Activated CD8-positive, alpha-beta memory T cell treated with anti-CD3 and anti-CD28 coated beads, Interleukin-2, amount 50 U/mL, for 1 hour (primary cell): ENCODE results near the gene CHRNA4.

Experiments
- DNase-seq: peaks from one replicate; pipeline ENCODE4 v3.0.0-alpha.2; 2020; ENCODE audit errors: extremely low read depth

Gene CHRNA4

DNA sequence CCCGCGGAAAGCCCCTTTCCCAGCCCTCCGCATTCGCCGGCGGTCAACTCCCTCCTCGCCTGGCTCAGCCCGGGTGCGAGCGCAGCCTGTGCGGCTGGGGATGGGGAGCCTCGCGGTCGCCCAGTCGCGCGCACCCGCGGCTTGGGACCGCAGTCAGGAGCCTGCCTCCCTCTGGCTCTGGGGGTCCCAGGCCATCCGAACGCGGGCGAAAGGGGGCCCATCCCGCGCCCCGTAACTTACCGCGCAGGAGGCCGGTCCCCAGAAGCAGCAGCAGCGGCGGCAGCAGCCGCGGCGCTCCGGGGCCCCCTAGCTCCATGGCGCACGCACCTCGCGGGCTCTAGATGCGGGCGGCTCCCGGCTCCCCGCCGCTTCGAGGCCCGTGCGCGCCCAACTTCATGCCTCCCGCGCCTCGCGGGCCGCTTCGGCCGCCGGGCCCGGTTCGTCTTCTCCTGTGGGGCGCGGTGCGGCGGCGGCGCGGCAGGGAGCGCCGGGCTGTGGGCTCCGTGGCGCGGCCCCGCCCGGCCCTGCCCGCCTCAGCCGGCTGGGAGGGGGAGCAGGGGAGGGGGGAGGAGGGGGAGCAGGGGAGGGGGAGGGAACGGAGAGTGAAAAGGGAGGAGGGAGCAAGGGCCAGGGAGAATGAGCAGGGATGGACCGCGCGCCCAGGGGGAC lies at the start of gene CHRNA4:
Gene CHRNA4, minus strand, starts transcription at position 500 of the 669 bp plus-strand sequence. Its CDS starts 184 bp downstream, at position 316.
- DNase-seq, result no peak

DNA sequence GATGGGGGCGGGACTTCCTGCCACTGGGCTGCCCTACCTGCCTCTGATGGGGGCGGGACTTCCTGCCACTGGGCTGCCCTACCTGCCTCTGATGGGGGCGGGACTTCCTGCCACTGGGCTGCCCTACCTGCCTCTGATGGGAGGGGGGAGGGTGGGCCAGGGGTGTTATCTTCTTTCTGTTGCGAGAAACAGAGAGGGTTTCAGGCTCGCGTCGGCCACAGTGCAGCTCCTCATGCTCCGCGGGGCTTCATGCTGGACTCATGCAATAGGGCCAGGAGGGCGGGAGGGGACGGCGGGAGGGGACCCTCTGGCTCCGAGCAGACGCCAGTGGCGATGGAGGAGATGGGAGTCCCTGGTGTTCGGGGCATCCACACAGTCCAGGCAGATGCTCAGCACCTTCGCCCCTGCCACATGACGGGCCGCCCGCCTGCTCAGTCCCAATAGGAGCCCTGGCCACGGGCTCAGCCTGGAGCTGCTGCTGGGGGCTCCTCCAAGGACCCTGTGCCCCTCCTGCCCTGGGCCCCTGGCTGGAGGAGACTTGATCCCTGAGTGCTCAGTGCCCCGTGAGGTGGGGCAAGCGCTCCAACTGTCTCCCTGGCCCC lies 48.8 kb upstream of the CHRNA4 start:
- DNase-seq, result no peak

DNA sequence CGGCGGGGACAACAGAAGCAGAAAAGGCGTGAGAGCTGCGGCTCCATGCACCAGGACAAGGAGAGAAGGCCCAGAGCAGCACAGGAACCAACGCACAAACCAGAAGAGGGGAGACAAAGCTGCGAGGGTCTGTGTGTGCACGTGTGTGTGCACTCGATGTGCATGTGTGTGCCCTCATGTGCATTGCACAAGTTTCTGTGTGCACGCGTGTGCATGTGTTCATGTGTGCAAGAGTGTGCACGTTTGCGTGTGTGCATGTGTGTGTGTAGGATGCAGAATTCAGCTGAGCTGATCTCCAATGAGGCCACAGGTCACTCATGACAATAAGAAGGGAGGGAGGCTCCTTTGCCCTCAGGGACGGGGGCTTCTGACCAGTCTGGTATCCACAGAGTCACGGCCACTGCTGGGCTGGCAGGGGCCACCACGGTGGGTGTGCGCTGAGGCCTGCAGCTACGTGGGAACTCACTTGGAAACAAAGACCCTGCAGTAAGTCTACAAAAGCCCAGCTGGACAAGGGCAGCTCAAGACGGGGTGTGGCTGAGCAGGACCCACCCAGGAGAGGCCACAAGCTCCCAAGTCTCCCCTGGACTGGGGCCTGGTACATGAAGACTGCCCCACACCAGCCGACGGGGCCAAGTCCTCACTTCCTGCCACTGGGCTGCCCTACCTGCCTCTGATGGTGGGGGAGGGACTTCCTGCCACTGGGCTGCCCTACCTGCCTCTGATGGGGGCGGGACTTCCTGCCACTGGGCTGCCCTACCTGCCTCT lies 48.1 kb upstream of the CHRNA4 start:
- DNase-seq, result no peak

DNA sequence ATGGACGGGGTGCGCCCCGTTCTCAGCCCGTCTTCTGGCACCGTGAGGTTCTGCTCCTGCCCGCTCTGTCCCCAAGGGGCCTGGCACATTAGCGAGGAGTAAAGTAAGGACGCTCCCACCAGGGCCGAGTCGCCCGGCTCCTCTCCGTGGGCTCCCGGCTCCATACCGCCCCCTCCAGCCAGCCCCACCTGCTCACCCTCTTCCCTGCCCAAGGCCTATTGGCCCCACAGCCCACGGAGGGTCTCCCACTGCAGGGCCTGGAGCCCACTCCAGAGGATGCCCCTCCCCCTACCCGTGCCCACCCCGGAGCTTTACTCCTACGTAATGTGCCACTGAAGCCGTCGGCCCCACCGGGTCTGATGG lies 47.5 kb upstream of the CHRNA4 start:
- DNase-seq, result no peak

DNA sequence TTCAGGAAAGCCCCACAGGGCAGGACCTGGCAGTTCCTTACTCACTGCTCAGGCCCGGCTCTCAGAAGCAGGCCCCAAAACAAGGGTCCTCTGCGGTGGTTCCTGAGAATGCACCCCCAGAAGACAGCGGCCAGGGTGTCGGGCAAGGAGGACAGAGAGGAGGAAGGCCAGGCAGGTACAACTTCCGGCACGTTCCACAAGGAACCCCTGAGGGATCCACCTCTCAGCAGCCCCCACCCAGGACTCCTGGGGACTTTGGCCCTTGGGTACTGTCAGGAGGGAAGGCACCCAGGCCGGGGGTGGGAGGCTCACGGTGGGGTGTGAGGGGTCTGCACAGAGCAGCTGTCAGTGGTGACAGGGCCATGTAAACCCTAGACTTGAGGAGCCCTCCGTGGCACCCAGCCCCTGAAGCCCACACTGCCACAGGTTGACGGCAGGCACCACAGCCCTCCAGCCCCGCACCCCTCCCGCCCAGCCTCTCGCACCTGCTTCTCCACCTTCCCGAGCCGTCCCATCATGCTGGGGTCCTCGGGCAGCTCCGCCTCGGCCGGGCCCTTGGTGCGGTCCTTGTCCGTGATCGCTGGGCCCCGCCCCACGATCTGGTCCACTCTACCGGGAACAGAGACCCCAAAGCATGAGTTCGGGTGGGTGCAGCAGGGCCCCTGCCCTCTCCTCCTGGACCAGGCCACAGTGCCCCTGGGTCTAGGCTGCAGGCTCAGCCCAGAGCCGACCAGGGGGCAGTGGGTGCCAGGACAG lies 47.0 kb upstream of the CHRNA4 start:
- no peak for DNase-seq

DNA sequence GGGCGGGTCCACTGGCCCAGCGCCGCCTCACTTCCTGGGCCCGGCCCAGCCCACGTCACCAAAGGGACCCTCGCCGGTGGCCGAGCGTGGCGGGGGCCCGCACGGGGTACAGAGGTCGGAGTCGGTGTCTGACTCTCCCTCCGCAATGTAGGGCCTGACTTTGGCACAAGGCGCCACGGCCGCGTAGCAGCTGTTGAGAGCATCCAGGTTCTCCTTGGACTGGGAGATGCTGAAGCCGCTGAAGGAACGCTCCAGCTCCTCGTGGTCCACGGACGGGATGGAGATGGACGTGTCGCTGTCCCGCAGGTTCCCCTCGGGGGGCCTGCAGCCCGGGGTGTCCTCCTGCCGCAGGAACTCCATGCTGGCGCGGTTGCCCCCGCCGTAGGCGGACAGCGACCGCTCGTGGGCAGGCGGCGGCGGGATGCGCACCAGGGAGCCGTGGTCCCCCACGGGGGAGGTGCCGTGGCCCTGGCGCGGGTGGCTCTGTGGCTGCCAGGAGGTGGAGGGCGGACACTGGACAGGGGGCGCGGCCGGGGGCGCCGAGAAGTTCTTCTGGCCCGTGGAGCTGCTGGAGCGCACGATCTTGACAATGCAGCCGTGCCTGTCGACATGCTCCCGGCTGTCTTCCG lies 45.6 kb upstream of the CHRNA4 start:
- DNase-seq, result no peak

DNA sequence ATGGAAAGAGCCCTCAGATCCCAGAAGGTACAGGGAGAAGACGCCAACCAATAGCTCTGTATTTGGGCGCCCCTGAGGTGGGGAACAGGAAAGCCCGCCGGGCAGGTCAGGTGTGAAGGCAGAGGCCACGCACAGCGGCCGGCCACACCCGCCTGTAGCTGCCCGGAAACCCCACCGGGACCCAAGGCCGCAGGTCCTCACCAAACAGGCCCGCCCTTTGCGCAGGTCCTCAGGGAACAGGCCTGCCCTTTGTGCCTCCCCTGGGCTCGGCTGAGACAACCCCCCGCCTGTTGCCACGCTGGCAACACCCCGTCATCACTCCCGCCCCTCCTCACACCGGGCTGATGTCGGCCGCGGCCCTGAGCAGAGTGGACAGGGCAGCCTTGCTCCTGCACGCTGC lies 44.9 kb upstream of the CHRNA4 start:
- no peak for DNase-seq

DNA sequence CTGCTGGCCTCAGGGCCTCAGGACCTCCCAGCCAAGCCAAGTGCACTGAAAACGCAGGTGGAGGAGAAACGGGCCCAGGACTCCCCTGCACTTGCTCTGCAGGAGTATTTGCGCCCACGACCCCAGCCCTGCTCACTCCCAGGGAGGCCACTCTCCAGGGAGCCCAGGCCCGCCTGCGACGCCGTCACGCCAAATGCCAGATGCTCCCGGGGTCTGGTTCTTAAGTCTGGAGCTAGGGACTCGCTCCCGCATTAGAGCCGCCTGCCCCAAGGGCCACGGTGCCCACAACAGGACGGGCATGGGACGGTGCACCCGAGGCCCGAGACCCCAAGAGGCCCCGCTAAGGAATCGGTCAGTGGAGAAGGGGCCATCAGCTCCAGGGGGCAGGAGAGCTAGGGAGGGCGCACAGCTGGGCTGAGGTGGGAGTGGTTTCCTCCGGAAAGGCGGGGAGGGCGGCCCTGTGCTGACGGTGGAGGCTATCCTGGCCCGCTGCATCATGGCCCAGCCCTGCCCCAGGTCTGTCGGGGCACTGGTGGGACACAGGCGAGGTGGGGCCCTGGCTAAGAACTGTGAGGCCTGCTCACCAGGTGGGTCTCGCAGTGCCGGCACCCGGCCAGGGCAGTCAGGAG lies 44.1 kb upstream of the CHRNA4 start:
- no peak for DNase-seq

DNA sequence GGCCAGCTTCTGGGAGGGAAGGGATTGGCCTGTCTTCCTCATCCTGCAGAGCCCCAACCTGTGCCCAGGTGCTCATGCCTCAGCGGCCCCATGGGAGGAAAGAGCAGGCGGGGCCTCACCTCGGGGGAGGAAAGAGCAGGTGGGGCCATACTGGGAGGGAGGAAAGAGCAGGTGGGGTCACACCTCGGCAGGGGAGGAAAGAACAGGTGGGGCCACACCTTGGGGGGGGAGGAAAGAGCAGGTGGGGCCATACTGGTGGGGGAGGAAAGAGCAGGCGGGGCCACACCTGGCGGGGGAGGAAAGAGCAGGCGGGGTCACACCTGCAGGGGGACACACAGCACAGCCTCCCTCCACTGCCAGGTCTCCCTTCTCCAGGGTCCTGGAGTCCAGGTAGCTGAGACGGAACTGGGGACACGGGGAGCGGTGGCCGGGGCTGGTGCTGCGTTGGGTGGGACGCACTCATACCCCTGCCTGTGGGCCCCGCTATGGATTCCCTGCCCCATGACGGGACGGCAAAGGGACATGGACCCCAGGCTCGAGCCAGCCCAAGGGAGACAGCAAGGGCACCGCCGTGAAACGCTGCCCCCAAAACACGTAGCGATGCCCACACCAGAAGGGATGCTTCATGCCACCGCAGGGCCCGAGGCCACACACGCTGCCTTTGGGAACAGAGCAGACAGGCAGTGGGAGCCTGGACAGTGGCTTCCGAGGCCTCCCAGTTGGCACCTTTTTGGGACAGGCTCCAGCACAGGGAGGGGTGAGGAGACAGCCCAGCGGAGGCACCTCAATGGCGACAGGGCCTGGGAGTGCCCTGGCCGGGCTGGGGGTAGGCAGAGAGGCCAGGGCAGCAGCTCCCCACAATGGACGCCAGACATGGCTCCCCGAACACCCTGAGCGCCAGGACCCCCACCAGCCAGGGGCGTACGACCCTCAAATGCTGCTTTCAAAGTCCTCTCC lies 43.3 kb upstream of the CHRNA4 start:
- DNase-seq, result no peak

DNA sequence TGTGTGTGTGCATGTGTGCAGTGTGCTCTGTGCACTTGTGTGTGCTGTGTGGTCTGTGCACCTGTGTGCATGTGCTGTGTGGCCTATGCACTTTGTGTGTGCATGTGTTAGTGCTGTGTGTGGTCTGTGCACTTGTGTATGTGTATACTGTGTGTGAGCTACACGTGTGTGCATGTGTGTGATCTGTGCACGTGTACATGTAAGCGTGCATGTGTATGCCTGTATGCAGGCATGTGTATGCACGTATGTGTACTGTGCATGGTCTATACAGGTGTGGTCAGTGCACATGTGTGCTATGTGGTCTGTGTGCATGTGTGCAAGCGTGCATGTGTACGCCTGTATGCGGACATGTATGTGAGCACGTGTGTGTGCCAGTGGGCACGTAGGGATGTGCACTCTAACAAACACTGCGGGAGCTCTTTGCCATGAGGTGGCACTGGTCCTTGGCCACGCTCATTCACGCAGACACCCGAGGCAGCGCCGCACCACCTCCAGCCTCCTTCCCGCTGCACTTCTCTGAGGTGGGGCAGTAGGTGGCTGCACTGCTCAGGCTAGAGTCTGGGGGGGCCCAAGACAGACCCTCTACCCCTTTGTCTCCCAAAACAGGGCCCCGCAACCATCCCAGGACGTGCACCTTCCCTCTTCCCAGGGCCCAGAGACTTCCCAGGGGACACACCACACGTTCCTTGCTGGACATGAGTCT lies 42.4 kb upstream of the CHRNA4 start:
- DNase-seq, result no peak

DNA sequence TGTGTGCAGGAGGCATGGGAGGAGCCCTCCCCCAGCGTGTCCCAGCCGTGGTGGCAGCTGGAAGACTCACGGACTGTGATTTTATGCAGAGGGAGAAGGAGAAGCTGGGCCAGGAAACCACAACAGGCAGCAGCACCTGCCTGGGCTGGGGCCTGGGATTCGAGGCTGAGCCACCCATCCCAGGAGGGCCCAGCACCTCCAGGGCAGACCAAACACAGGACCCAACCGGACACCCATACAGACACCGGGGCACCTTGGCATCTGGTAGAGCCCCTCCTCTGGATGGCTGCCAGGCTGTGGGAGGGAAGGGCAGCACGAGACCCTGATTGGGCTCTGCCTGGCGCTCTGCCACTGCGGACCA lies 41.7 kb upstream of the CHRNA4 start:
- DNase-seq, result no peak

DNA sequence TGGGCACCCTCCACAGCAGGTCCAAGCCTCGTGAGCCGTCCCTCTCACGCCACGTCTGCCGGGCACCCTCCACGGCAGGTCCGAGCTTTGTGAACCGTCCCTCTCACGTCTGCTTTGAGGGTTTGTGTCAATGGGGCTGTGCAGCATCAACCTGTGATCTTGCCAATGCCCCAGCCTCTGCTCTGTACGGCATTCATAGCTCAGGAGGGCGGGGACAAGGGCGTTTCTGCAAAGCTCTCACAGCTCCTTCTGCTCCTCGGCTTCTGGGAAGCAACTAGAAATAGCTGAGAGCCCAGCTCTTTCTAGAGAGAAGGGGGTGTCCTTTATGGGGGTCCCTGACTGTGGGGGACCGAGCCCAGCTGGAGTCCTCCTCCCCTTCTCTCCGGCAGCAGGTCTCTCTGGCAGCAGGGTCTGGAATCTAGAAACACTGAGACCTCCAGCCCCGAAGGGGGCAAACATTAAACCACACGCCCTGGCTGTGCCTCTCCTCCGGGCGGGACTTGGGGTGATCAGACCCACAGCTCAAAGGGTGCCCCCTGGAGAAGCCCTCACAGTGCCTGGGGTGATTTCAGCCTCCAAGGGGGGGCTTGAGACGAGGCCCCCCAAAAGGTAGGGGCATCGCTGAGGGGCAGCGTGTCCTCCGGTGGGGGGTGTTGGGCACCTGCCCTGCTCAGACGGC lies 41.2 kb upstream of the CHRNA4 start:
- no peak for DNase-seq

DNA sequence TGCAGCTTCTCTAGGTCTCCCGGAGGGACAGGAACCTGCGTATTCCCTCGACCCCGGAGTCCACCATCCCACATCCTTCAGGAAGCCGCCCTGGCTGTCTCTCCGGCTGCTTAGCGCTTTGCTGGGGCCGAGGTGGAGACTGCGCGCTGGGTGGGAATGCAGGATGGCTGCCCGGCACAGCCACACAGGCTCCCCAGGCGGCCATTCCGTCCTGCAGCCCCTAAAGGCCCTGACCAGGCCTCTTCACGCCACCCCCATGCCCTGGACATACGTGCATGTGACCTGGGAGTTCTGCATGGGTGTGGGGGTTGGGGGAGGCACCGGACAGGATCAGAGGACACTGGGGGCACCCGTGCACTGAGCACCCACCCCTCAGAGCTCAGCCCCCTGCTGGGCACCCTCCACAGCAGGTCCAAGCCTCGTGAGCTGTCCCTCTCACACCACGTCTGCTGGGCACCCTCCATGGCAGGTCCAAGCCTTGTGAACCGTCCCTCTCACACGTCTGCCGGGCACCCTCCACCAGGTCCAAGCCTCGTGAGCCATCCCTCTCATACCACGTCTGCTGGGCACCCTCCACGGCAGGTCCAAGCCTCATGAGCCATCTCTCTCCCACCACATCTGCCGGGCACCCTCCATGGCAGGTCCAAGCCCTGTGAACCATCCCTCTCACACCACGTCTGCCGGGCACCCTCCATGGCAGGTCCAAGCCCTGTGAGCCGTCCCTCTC lies 40.4 kb upstream of the CHRNA4 start:
- DNase-seq, result no peak

DNA sequence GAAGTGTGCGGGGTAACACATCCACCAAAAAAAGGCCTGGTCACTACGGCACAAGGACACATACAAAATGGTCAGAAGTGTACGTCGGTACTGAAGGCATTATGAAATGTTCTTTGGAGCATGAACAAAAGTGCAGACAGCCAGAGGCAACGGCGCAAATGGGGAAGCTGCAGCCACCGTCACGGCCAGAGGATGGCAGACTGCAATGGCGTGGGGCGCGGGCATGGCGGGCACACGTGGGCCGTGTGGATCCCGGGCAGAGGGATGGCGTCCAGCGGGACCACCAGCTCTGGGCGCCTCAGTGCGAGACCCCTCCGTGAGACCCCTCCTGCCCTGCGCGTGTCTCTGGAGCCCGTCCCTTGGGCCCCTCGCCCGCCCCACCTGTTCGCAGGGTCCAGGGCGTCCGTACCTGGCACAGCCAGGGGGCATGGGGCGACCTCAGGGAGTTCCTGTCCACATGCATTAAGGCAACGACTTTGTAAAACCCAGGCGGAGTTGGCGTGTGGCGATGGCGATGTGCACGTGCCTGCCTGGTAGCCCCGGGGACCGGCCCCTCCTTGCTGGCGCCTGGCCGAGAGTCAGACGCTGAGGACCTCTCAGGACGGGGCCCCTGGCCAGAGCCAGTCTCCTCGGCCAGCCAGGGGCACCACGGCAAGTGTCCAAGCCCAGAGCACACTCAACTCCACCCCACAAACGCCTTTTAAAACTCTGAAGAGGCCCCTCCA lies 39.5 kb upstream of the CHRNA4 start:
- no peak for DNase-seq

DNA sequence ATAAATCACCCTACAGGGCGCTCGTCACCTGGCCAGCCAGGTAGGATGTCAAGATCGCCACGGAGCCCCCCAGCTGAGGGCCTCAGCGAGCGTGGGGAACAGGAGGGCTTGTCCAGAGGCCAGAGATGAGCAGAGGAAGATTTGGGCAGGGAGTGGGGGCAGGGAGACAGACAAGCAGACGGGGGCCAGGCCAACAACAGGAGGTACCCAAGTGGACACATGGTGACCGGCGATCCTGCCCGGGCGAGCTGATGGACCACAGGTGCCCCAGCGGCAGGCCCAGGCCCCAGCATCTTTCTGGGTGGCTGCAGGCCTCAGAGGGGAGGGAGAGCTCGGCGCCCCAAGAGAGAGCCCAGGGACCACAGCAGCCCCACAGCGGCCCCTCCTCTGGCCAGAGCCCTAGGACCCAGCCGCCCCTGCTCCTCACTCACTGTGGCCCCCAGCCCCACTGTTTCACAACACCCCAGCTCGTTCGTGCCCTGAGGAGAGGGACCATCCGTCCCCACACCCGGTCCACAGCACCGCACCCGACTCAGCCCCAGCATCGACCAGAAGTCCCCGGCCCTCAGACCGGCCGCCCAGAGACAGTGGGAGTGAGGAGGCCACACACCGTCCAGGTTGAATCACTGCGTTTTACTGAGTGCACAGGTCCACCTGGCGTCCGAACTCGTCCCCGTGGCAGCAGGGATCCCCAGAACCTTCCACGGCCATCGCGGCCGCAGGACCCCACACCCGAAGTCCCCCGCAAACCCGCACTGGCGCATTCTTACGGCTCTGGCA lies 38.6 kb upstream of the CHRNA4 start:
- DNase-seq, result no peak

DNA sequence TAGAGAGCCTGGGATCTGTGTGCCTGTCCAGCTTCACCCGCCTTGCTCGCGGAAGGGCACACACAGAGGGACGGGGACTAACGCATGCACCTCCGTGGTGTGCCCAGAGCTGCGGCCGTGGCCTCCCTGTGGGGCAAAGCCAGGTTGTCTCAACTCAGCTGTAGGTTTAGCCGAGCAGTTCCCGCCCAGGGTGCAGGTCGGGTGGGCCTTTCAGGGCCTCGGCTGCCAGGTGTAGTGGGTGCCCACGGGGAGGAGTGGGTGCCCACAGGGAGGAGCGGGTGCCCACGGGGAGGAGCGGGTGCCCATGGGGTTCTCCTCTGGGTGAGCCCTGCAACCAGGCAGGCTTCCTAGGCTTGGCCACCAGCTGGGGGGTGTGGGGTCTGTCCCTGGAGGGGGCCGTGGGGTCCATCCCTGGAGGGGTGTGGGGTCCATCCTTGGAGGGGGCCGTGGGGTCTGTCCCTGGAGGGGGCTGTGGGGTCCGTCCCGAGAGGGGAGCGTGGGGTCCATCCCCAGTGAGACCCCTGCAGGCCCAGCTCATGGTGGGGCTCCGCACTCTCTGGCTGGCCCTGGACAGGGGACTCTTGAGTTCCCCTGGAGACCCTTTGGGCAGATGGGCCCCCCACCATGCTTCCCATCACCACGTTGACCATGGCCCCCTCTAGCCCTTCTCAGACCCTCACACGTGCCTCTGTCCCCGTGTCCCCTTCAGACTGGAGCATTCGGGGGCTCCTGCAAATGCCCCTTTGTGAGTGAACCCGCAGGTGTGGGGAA lies 37.8 kb upstream of the CHRNA4 start:
- no peak for DNase-seq
